OCI-LY7 (cell line): ENCODE data around the gene CRYBA4. TPM values are rescaled to one million over a fixed set of nuclear protein-coding genes. Genes with fewer than 3 reads are reported as not detected.

ENCODE experiments used
- BruUV-seq: library from RNA; stranded (reverse); fragments of 400-500 nt; replicated peaks from 2 replicates; lab custom pipeline; 2021; lab: Mats Ljungman, UMichigan
- CTCF ChIA-PET: fragments of 300-600 bp; sonication (Branson Sonifier 250); formaldehyde crosslinking; loops from one replicate; lab custom pipeline; 2022; ENCODE audit warnings: antibody characterized with exemption; ENCODE audit not compliant: unreplicated experiment; lab: Charles Lee
- POLR2A ChIA-PET: fragments of 300-600 bp; sonication (Branson Sonifier 250); formaldehyde crosslinking; loops from one replicate; lab custom pipeline; 2022; ENCODE audit warnings: antibody characterized with exemption; lab: Charles Lee
- DNase-seq: peaks from one replicate; pipeline ENCODE4 v3.0.0-alpha.2; 2015; ENCODE audit warnings: low spot score
- H2AFZ ChIP-seq: fragments of 200-600 bp; sonication (generic), shearing (Covaris generic); 2 replicates; pipeline ENCODE4 v1.6.1; 2014; ENCODE audit warnings: mild to moderate bottlenecking, antibody characterized with exemption, low read length, moderate library complexity
- H3K27ac ChIP-seq: fragments of 200-600 bp; sonication (generic); 2 replicates; pipeline ENCODE4 v1.5.1; 2014; ENCODE audit warnings: mixed run types, low read depth, mild to moderate bottlenecking, moderate library complexity, low read length, inconsistent platforms; ENCODE audit not compliant: poor library complexity, severe bottlenecking
- H3K36me3 ChIP-seq: fragments of 200-600 bp; sonication (generic); 2 replicates; pipeline ENCODE4 v1.6.1; 2014; ENCODE audit warnings: mild to moderate bottlenecking, antibody characterized with exemption, low read length, moderate library complexity, mixed read lengths; ENCODE audit not compliant: insufficient read depth
- H3K4me1 ChIP-seq: fragments of 200-600 bp; sonication (generic); 2 replicates; pipeline ENCODE4 v1.5.1; 2014; ENCODE audit warnings: mild to moderate bottlenecking, low read length; ENCODE audit not compliant: insufficient read depth, poor library complexity, severe bottlenecking
- H3K4me2 ChIP-seq: fragments of 200-600 bp; sonication (generic); 2 replicates; pipeline ENCODE4 v1.6.1; 2014; ENCODE audit warnings: mild to moderate bottlenecking, low read length
- H3K4me3 ChIP-seq: fragments of 200-600 bp; sonication (generic); 2 replicates; pipeline ENCODE4 v1.5.1; 2014; ENCODE audit warnings: mild to moderate bottlenecking, low read depth, low read length; ENCODE audit not compliant: poor library complexity, severe bottlenecking
- H3K79me2 ChIP-seq: fragments of 200-600 bp; sonication (generic); 2 replicates; pipeline ENCODE4 v1.6.1; 2016; ENCODE audit warnings: low read depth, mild to moderate bottlenecking, low read length, moderate library complexity, mixed read lengths; ENCODE audit not compliant: insufficient read depth
- H3K9me2 ChIP-seq: fragments of 200-600 bp; sonication (generic); 2 replicates; pipeline ENCODE4 v1.6.1; 2016; ENCODE audit warnings: mild to moderate bottlenecking, low read length, mixed read lengths; ENCODE audit not compliant: insufficient read depth
- H3K9me3 ChIP-seq: fragments of 200-600 bp; sonication (generic); 2 replicates; pipeline ENCODE4 v1.6.1; 2014; ENCODE audit warnings: mild to moderate bottlenecking, mixed run types, low read length, mixed read lengths
- H4K20me1 ChIP-seq: fragments of 200-600 bp; sonication (generic); 2 replicates; pipeline ENCODE4 v1.6.1; 2014; ENCODE audit warnings: mild to moderate bottlenecking, antibody characterized with exemption, low read length, moderate library complexity, mixed read lengths; ENCODE audit not compliant: insufficient read depth
- CTCF ChIP-seq: fragments of 200-600 bp; sonication (generic); conservative IDR thresholded peaks from 2 replicates; pipeline ENCODE4 v1.5.1; 2014; ENCODE audit warnings: mild to moderate bottlenecking, antibody characterized with exemption, low read length, moderate library complexity, mixed read lengths
- EZH2phosphoT487 ChIP-seq: fragments of 200-600 bp; sonication (generic); IDR thresholded peaks from 2 replicates; pipeline ENCODE4 v1.6.1; 2018; ENCODE audit warnings: low read depth, borderline replicate concordance, mild to moderate bottlenecking, mixed run types, antibody characterized with exemption, low read length, moderate library complexity, mixed read lengths
- intact Hi-C: fragments of 100-400 bp; cut with micrococcal nuclease; formaldehyde crosslinking; loops from one replicate; pipeline ENCODE4 v1.10.0; 2022; ENCODE audit not compliant: unreplicated experiment
- total RNA-seq, 2 experiments: library from RNA; depleted of rRNA in 1 of 2; stranded (reverse); fragments of >200 nt in 1 of 2; shearing (Covaris generic) in 1 of 2; gene quantifications; 2 replicates each; pipeline ENCODE4 v1.2.3, GENCODE V29; 2014 to 2022

CRYBA4 gene
- total RNA-seq, 2 experiments from 2014 or later: not detected

- intact Hi-C loops: no loop called here
- peaks cover 19% of the 10 kb centered on the region for H3K4me1 ChIP-seq
- ChIA-PET CTCF (no interaction called here), POLR2A (interaction anchor here (0.8 to 1.2 kb wide), 2 partner anchors 16 to 17 kb away, joined by 3 read pairs; no protein-coding TSS in a partner anchor)
- no peaks in the 10 kb centered on the region for H3K9me3 ChIP-seq
- BruUV-seq: TSS peak; percentile 60
- H3K9me2 ChIP-seq: no peaks in the 10 kb centered on the region
- H3K79me2 ChIP-seq: no peaks in the 10 kb centered on the region
- H2AFZ ChIP-seq: no peak overlapping the region
- no peak overlapping the region for H3K4me3 ChIP-seq
- no peak overlapping the region for H3K4me2 ChIP-seq
- no peak overlapping the region for H3K27ac ChIP-seq
- no peaks in the 10 kb centered on the region for H3K36me3 ChIP-seq
- no peaks in the 10 kb centered on the region for H4K20me1 ChIP-seq
- no peak for TF ChIP-seq EZH2phosphoT487
- TF ChIP-seq CTCF: no peak
- no peak for DNase-seq
Observed at GRCh38 chr22:26608129-26608528, 13.6 kb upstream of the CRYBA4 start.

- no peaks in the 10 kb centered on the region for H3K79me2 ChIP-seq
- intact Hi-C loops: no loop called here
- TF ChIP-seq EZH2phosphoT487: no peak
- no peak for TF ChIP-seq CTCF
- H2AFZ ChIP-seq: no peak overlapping the region
- no peaks in the 10 kb centered on the region for H3K9me3 ChIP-seq
- peaks cover 21% of the 10 kb centered on the region for H3K4me1 ChIP-seq
- H3K36me3 ChIP-seq: no peaks in the 10 kb centered on the region
- H3K27ac ChIP-seq: no peak overlapping the region
- CTCF ChIA-PET: no interaction called here
- DNase-seq: no peak
- no peaks in the 10 kb centered on the region for H4K20me1 ChIP-seq
- H3K4me3 ChIP-seq: no peak overlapping the region
- BruUV-seq: no TSS peak
- no peak overlapping the region for H3K4me2 ChIP-seq
- H3K9me2 ChIP-seq: no peaks in the 10 kb centered on the region
- POLR2A ChIA-PET: no interaction called here
Observed at GRCh38 chr22:26609287-26609686, 12.5 kb upstream of the CRYBA4 start.

GRCh38 chr22:26610072-26610958 lies 11.4 kb upstream of the CRYBA4 start:
- H3K4me1 ChIP-seq: peaks cover 31% of the 10 kb centered on the region
- peak overlapping the region; percentile 39 for H3K27ac ChIP-seq
- peak overlapping the region; percentile 64; the same call in 1 of the 2 replicates for H2AFZ ChIP-seq
- intact Hi-C loops: no loop called here
- no peaks in the 10 kb centered on the region for H3K36me3 ChIP-seq
- no peaks in the 10 kb centered on the region for H3K79me2 ChIP-seq
- H3K9me2 ChIP-seq: no peaks in the 10 kb centered on the region
- peak overlapping the region; percentile 52 for H3K4me2 ChIP-seq
- ChIA-PET CTCF (no interaction called here), POLR2A (no interaction called here)
- TF ChIP-seq CTCF: no peak
- DNase-seq: peak; percentile 81
- no peaks in the 10 kb centered on the region for H3K9me3 ChIP-seq
- BruUV-seq: no TSS peak
- H4K20me1 ChIP-seq: no peaks in the 10 kb centered on the region
- peak overlapping the region; percentile 9 for H3K4me3 ChIP-seq
